Small intestine (tissue), 7 donors: ENCODE results near the gene KIF22. TPM values are rescaled to one million over a fixed set of nuclear protein-coding genes. Genes with fewer than 3 reads are reported as not detected.

Experiments used
- DNase-seq, 2 donors: peaks; one replicate each; pipeline versions ENCODE4 v3.0.0 to v3.0.0-alpha.2; 2013
- FAIRE-seq: peaks from 2 replicates; lab custom pipeline; 2012; peaks lifted over from hg19 to GRCh38; lab: Jason Lieb, UNC
- H3K27ac ChIP-seq, 3 donors: one replicate each; pipeline ENCODE4 v1.5.1; 2013; ENCODE audit warnings: low read length in 2 of 3, mild to moderate bottlenecking in 2 of 3, control low read depth in 1 of 3, inconsistent platforms in 1 of 3, low read depth in 1 of 3, moderate library complexity in 1 of 3
- H3K27me3 ChIP-seq, 3 donors: one replicate each; pipeline ENCODE4 v1.6.1; 2013; ENCODE audit warnings: low read length in 3 of 3, inconsistent platforms in 1 of 3; ENCODE audit not compliant: control insufficient read depth in 3 of 3, insufficient read depth in 3 of 3
- H3K36me3 ChIP-seq, 3 donors: one replicate each; pipeline ENCODE4 v1.6.1; 2013; ENCODE audit warnings: low read length in 3 of 3, inconsistent platforms in 1 of 3, low read depth in 1 of 3, mild to moderate bottlenecking in 1 of 3, moderate library complexity in 1 of 3; ENCODE audit not compliant: control insufficient read depth in 3 of 3, insufficient read depth in 2 of 3
- H3K4me1 ChIP-seq, 3 donors: one replicate each; pipeline ENCODE4 v1.6.1; 2013; ENCODE audit warnings: low read length in 2 of 3, inconsistent platforms in 1 of 3, low read depth in 1 of 3, mild to moderate bottlenecking in 1 of 3, moderate library complexity in 1 of 3; ENCODE audit not compliant: control insufficient read depth in 3 of 3, insufficient read depth in 2 of 3
- H3K4me3 ChIP-seq, 3 donors: one replicate each; pipeline ENCODE4 v1.5.1; 2013; ENCODE audit warnings: low read length in 3 of 3, control low read depth in 1 of 3, inconsistent platforms in 1 of 3, low read depth in 1 of 3, mild to moderate bottlenecking in 1 of 3, moderate library complexity in 1 of 3
- H3K9me3 ChIP-seq, 2 donors: one replicate each; pipeline ENCODE4 v1.6.1; 2013; ENCODE audit warnings: low read depth in 1 of 2, low read length in 1 of 2; ENCODE audit not compliant: control insufficient read depth in 2 of 2, insufficient read depth in 1 of 2
- WGBS, 3 donors: extraction: QIAGEN DNeasy Blood & Tissue Kit; methylation state at CpG; one replicate each; pipeline ENCODE4 v1.1.7; 2013; 5-methylcytosine and 5-hydroxymethylcytosine counted together
- polyA plus RNA-seq, 4 donors: library from polyadenylated mRNA; stranded (reverse) in 3 of 4; unstranded in 1 of 4; fragments of 200-250 nt in 3 of 4; fragments of 120-200 nt in 1 of 4; gene quantifications; one replicate each; pipeline versions ENCODE4 v1.2.1 to v1.2.3, GENCODE V29; 2013
- donor health status: healthy with polysubstance abuse.
- donor health status: control.
- donor health status: control.
- donor health status: Bipolar disorder and iron deficiency.
- donor health status: healthy.

The KIF22 gene
- polyA plus RNA-seq, 4 donors, result 17.0 to 61.7 (median 34.5) TPM

- H3K9me3 ChIP-seq, result no peaks in the 10 kb centered on the region
- FAIRE-seq (no peak), DNase-seq (no peak)
- H3K36me3 ChIP-seq, result peaks cover 3 to 27% (median 4%) of the 10 kb centered on the region in 3 donors
- H3K4me3 ChIP-seq, result no peak overlapping the region
- peaks cover 0 to 6% (median 0%) of the 10 kb centered on the region in 3 donors for H3K4me1 ChIP-seq
- 97 to 100% (median 97%) methylated on average over 3 of the region's 3 CpGs for WGBS, 3 donors
- H3K27ac ChIP-seq, result no peak overlapping the region
- no peaks in the 10 kb centered on the region for H3K27me3 ChIP-seq
These were observed 3.7 kb downstream of the KIF22 start for GRCh38 chr16:29794231-29794710.

- peaks cover 2 to 54% (median 6%) of the 10 kb centered on the region in 3 donors for H3K36me3 ChIP-seq
These were observed 11.9 kb downstream of the KIF22 start for GRCh38 chr16:29802416-29802935.

GRCh38 chr16:29804020-29804419 lies 13.5 kb downstream of the KIF22 start:
- no peak for DNase-seq
- Histone ChIP-seq H3K4me3 (no peak overlapping the region), H3K27me3 (no peaks in the 10 kb centered on the region), H3K9me3 (no peaks in the 10 kb centered on the region), H3K36me3 (peaks cover 0 to 60% (median 3%) of the 10 kb centered on the region in 3 donors), H3K4me1 (peaks cover 0 to 18% (median 9%) of the 10 kb centered on the region in 3 donors), H3K27ac (peak overlapping the region in 1 of 3 donors; percentile 96)
- FAIRE-seq, result no peak
- 76 to 81% (median 77%) methylated on average over 8 of the region's 8 CpGs for WGBS, 3 donors

More at GRCh38 chr16:29802416-29802935, 11.9 kb downstream of the KIF22 start:
- FAIRE-seq, result no peak
- DNase-seq, result no peak
- WGBS, 3 donors, result 94 to 96% (median 96%) methylated on average over 8 of the region's 8 CpGs
- Histone ChIP-seq H3K4me3 (no peak overlapping the region), H3K9me3 (no peaks in the 10 kb centered on the region), H3K4me1 (peaks cover 0 to 6% (median 0%) of the 10 kb centered on the region in 3 donors), H3K27ac (no peak overlapping the region), H3K27me3 (no peaks in the 10 kb centered on the region)

- no peaks in the 10 kb centered on the region for H3K27me3 ChIP-seq
- peaks cover 0 to 60% (median 3%) of the 10 kb centered on the region in 3 donors for H3K36me3 ChIP-seq
- 6 to 9% (median 8%) methylated on average over 19 to 26 of the region's 26 CpGs for WGBS, 3 donors
- peak in 1 of 2 donors; percentile 52 for DNase-seq
- H3K9me3 ChIP-seq, result no peaks in the 10 kb centered on the region
- H3K4me3 ChIP-seq, result peak overlapping the region; percentile 66 to 98 (median 97)
- FAIRE-seq, result no peak
- H3K4me1 ChIP-seq, result peaks cover 3 to 24% (median 12%) of the 10 kb centered on the region in 3 donors
- peak overlapping the region; percentile 96 to 99 (median 98) for H3K27ac ChIP-seq
These were observed 14.1 kb downstream of the KIF22 start for GRCh38 chr16:29804455-29805231.

GRCh38 chr16:29805232-29806098 lies 14.9 kb downstream of the KIF22 start:
- Histone ChIP-seq H3K4me3 (peak overlapping the region; percentile 66 to 98 (median 97)), H3K4me1 (peaks cover 3 to 32% (median 12%) of the 10 kb centered on the region in 3 donors), H3K27ac (peak overlapping the region; percentile 96 to 99 (median 98)), H3K9me3 (no peaks in the 10 kb centered on the region), H3K27me3 (no peaks in the 10 kb centered on the region), H3K36me3 (peaks cover 0 to 63% (median 0%) of the 10 kb centered on the region in 3 donors)
- no peak for FAIRE-seq
- WGBS, 3 donors, result 0 to 1% (median 0%) methylated on average over 50 to 103 of the region's 103 CpGs
- peak; percentile 96 to 98 for DNase-seq

- Histone ChIP-seq H3K27me3 (no peaks in the 10 kb centered on the region), H3K4me1 (peaks cover 4 to 39% (median 16%) of the 10 kb centered on the region in 3 donors), H3K4me3 (peak within 1 kb of the TSS; percentile 84 to 98 (median 97)), H3K36me3 (peaks cover 0 to 62% (median 0%) of the 10 kb centered on the region in 3 donors), H3K27ac (peak within 1 kb of the TSS; percentile 91 to 99 (median 98)), H3K9me3 (no peaks in the 10 kb centered on the region)
- FAIRE-seq (no peak), DNase-seq (no peak)
- WGBS, 3 donors, result 1% methylated on average over 49 of the region's 67 CpGs; no CpG with 5 or more reads in 2 of the 3 donors
These were observed 15.6 kb downstream of the KIF22 start, which contains the start of gene MAZ for GRCh38 chr16:29806099-29806579. MAZ (plus strand) TSS chr16:29806529; CDS start chr16:29806702, 173 bp downstream.

GRCh38 chr16:29806641-29807425 lies 16.3 kb downstream of the KIF22 start:
- no peaks in the 10 kb centered on the region for H3K27me3 ChIP-seq
- FAIRE-seq, result no peak
- H3K27ac ChIP-seq, result peak overlapping the region; percentile 77 to 91 (median 90)
- H3K9me3 ChIP-seq, result no peaks in the 10 kb centered on the region
- peak in 1 of 2 donors; percentile 77 for DNase-seq
- peak overlapping the region; percentile 78 to 97 (median 84) for H3K4me3 ChIP-seq
- peaks cover 0 to 55% (median 0%) of the 10 kb centered on the region in 3 donors for H3K36me3 ChIP-seq
- H3K4me1 ChIP-seq, result peaks cover 6 to 46% (median 16%) of the 10 kb centered on the region in 3 donors
- 0 to 1% (median 1%) methylated on average over 52 to 99 of the region's 99 CpGs for WGBS, 3 donors
